HEK293 (cell line): ENCODE measurements around the gene MME.

Source experiments
- CTCF ChIA-PET: fragments of 350-600 bp; formaldehyde crosslinking; extraction: SDS; loops from one replicate; lab custom pipeline; 2021; ENCODE audit warnings: antibody characterized with exemption; lab: Yijun Ruan, JAX
- POLR2A ChIA-PET: fragments of 300-600 bp; formaldehyde crosslinking; extraction: SDS; loops from one replicate; lab custom pipeline; 2020; ENCODE audit warnings: antibody characterized with exemption, inconsistent platforms; lab: Yijun Ruan, JAX
- H3K27ac ChIP-seq: fragments of 200-500 bp; sonication (Bioruptor generic); 2 replicates; pipeline ENCODE4 v1.5.1; 2014; ENCODE audit warnings: low read depth, low read length, control low read depth, inconsistent platforms; ENCODE audit errors: extremely low read depth
- H3K36me3 ChIP-seq, 2 experiments: fragments of 200-500 bp in 1 of 2; sonication (Bioruptor generic) in 1 of 2; 1 replicate in 1 of 2; 2 replicates in 1 of 2; pipeline ENCODE4 v1.5.1; 2014 to 2017; ENCODE audit warnings: inconsistent platforms in 2 of 2, low read length in 2 of 2; ENCODE audit not compliant: control insufficient read depth in 2 of 2, insufficient read depth in 1 of 2
- H3K4me1 ChIP-seq: fragments of 200-500 bp; sonication (Bioruptor generic); 2 replicates; pipeline ENCODE4 v1.5.1; 2014; ENCODE audit warnings: mild to moderate bottlenecking, low read length, inconsistent platforms; ENCODE audit not compliant: control insufficient read depth, insufficient read depth
- H3K4me3 ChIP-seq: 2 replicates; pipeline ENCODE4 v1.5.1; 2011; ENCODE audit warnings: low read depth, mild to moderate bottlenecking, control low read depth, low read length, moderate library complexity
- H3K9me3 ChIP-seq: fragments of 200-500 bp; sonication (Bioruptor generic); 2 replicates; pipeline ENCODE4 v1.5.1; 2014; ENCODE audit warnings: low read depth, low read length, inconsistent platforms; ENCODE audit not compliant: control insufficient read depth, insufficient read depth
- CTCF ChIP-seq: fragments of 450-650 bp; formaldehyde crosslinking; IDR thresholded peaks from 2 replicates; pipeline ENCODE4 v1.5.1; 2016; ENCODE audit warnings: missing biosample characterization, missing genetic modification characterization
- GFI1B ChIP-seq: fragments of 450-650 bp; formaldehyde crosslinking; IDR thresholded peaks from 2 replicates; pipeline ENCODE4 v1.5.1; 2016; ENCODE audit warnings: missing biosample characterization, missing genetic modification characterization
- HIC1 ChIP-seq: fragments of 450-650 bp; formaldehyde crosslinking; IDR thresholded peaks from 2 replicates; pipeline ENCODE4 v1.5.1; 2016; ENCODE audit warnings: missing biosample characterization, missing genetic modification characterization
- REST ChIP-seq: fragments of 450-650 bp; formaldehyde crosslinking; IDR thresholded peaks from 2 replicates; pipeline ENCODE4 v1.5.1; 2016; ENCODE audit warnings: missing biosample characterization, missing genetic modification characterization
- SETDB1 ChIP-seq: IDR thresholded peaks from one replicate; pipeline ENCODE4 v1.6.1; 2017; ENCODE audit warnings: mild to moderate bottlenecking, low read length, moderate library complexity, mixed read lengths; ENCODE audit not compliant: insufficient read length
- ZIC2 ChIP-seq: fragments of 450-650 bp; formaldehyde crosslinking; IDR thresholded peaks from 2 replicates; pipeline ENCODE4 v1.5.1; 2016; ENCODE audit warnings: missing biosample characterization, missing genetic modification characterization
- ZNF23 ChIP-seq: fragments of 450-650 bp; formaldehyde crosslinking; IDR thresholded peaks from 2 replicates; pipeline ENCODE4 v1.5.1; 2016; ENCODE audit warnings: missing biosample characterization, missing genetic modification characterization, borderline replicate concordance
- ZNF274 ChIP-seq, 2 experiments: fragments of 200-500 bp in 1 of 2; fragments of 450-650 bp in 1 of 2; sonication (Bioruptor generic) in 1 of 2; formaldehyde crosslinking in 1 of 2; IDR thresholded peaks; 2 replicates each; pipeline versions ENCODE4 v1.5.1 to v1.6.1; 2014 to 2016; ENCODE audit warnings: borderline replicate concordance in 1 of 2, inconsistent platforms in 1 of 2, low read length in 1 of 2, missing biosample characterization in 1 of 2, missing genetic modification characterization in 1 of 2
- ZNF292 ChIP-seq: fragments of 450-650 bp; formaldehyde crosslinking; IDR thresholded peaks from 2 replicates; pipeline ENCODE4 v1.5.1; 2016; ENCODE audit warnings: low read depth, missing biosample characterization, missing genetic modification characterization, borderline replicate concordance
- ZNF324 ChIP-seq: fragments of 450-650 bp; formaldehyde crosslinking; IDR thresholded peaks from 2 replicates; pipeline ENCODE4 v1.5.1; 2016; ENCODE audit warnings: missing biosample characterization, missing genetic modification characterization
- ZNF335 ChIP-seq: fragments of 450-650 bp; formaldehyde crosslinking; conservative IDR thresholded peaks from 2 replicates; pipeline ENCODE4 v1.5.1; 2016; ENCODE audit warnings: missing biosample characterization, missing genetic modification characterization
- ZNF37A ChIP-seq: fragments of 450-650 bp; IDR thresholded peaks from 2 replicates; pipeline ENCODE4 v1.5.1; 2018; ENCODE audit warnings: missing biosample characterization, missing genetic modification characterization
- ZNF654 ChIP-seq: fragments of 450-650 bp; formaldehyde crosslinking; IDR thresholded peaks from 2 replicates; pipeline ENCODE4 v1.5.1; 2016; ENCODE audit warnings: low read depth, missing biosample characterization, missing genetic modification characterization
- ZNF707 ChIP-seq: fragments of 450-650 bp; formaldehyde crosslinking; IDR thresholded peaks from 2 replicates; pipeline ENCODE4 v1.5.1; 2016; ENCODE audit warnings: missing biosample characterization, missing genetic modification characterization
- ZSCAN30 ChIP-seq: fragments of 450-650 bp; IDR thresholded peaks from 2 replicates; pipeline ENCODE4 v1.5.1; 2018; ENCODE audit warnings: missing biosample characterization, mild to moderate bottlenecking, missing genetic modification characterization, moderate library complexity

Gene MME

GRCh38 chr3:155070932-155071387 is 9.2 kb upstream of the MME start:
- no peak overlapping the region for H3K27ac ChIP-seq
- ChIA-PET POLR2A (no interaction called here), CTCF (interaction anchor here (0.6 kb wide), 1 partner anchor 142 kb away, joined by 3 read pairs; no protein-coding TSS in a partner anchor)
- H3K9me3 ChIP-seq: no peaks in the 10 kb centered on the region
- H3K4me1 ChIP-seq: no peaks in the 10 kb centered on the region
- no peaks in the 10 kb centered on the region for H3K36me3 ChIP-seq
- TF ChIP-seq ZNF274 (IDR thresholded peaks at IDR 0.05; ENCODE audit: low read length) (no peak), ZNF274 (tag by site-specific recombination; IDR thresholded peaks at IDR 0.05; ENCODE audit: borderline replicate concordance) (no peak), ZIC2 (tag by site-specific recombination) (no peak), ZNF292 (tag by site-specific recombination) (no peak), REST (tag by site-specific recombination) (no peak), ZNF707 (no peak), ZSCAN30 (tag by site-specific recombination) (no peak), ZNF37A (no peak), GFI1B (tag by site-specific recombination) (no peak), CTCF (tag by site-specific recombination) (no peak), ZNF654 (tag by site-specific recombination) (no peak), HIC1 (tag by site-specific recombination) (no peak), ZNF335 (tag by site-specific recombination) (no peak), ZNF324 (tag by site-specific recombination) (no peak)
- H3K4me3 ChIP-seq: no peak overlapping the region

- Histone ChIP-seq H3K36me3 (no peaks in the 10 kb centered on the region), H3K4me3 (no peak overlapping the region), H3K27ac (no peak overlapping the region), H3K4me1 (no peaks in the 10 kb centered on the region)
- POLR2A ChIA-PET: no interaction called here
- no peak for TF ChIP-seq ZNF23
- TF ChIP-seq SETDB1: peak; percentile 2
- TF ChIP-seq, all 188 proteins: peak for 1
- H3K9me3 ChIP-seq: no peaks in the 10 kb centered on the region
- CTCF ChIA-PET: no interaction called here
These were observed 4.9 kb upstream of the MME start for GRCh38 chr3:155075200-155075599.
